Measurements from ENCODE around the gene CMSS1.

CMSS1 gene

DNA sequence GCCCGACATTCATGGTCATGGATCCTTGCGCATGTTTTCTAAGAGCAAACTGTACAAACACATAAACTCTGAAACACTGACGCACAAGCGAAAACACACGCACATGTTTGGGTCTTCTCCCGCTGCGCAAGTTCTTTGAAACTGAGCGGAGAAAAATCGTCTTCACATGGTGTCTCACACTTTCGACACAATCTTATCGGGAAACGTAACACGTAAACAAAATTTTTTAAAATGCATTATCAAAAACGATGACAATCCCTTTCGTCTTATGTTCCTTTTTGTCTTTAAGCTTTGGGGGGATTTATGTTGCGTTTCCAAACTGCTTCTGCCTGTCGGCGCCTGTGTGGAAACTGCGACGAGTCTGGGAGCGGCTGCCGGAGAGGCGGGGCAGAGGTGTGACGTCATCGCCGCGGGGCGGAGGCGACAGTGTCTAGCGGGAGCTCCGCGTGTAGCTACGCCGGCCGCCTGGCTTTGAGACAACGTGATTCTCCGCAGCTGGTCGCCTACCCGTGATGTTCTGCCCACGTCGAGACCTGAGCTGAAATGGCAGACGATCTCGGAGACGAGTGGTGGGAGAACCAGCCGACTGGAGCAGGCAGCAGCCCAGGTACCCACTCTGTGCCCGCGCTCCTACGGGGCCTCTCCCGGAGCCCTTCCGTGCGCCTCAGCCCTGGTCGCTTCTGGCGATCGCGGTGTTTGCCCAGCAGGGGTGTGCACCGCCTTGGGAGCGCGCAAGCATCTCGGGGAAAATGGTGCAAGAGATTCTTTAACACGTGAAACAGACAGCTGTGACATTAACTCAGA lies at the start of gene CMSS1:
CMSS1 (plus strand) TSS at position 426 of the 804 bp plus-strand sequence.
- TF ChIP-seq, protein P1, sequence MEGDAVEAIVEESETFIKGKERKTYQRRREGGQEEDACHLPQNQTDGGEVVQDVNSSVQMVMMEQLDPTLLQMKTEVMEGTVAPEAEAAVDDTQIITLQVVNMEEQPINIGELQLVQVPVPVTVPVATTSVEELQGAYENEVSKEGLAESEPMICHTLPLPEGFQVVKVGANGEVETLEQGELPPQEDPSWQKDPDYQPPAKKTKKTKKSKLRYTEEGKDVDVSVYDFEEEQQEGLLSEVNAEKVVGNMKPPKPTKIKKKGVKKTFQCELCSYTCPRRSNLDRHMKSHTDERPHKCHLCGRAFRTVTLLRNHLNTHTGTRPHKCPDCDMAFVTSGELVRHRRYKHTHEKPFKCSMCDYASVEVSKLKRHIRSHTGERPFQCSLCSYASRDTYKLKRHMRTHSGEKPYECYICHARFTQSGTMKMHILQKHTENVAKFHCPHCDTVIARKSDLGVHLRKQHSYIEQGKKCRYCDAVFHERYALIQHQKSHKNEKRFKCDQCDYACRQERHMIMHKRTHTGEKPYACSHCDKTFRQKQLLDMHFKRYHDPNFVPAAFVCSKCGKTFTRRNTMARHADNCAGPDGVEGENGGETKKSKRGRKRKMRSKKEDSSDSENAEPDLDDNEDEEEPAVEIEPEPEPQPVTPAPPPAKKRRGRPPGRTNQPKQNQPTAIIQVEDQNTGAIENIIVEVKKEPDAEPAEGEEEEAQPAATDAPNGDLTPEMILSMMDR (IDR thresholded peaks at IDR 0.05; ENCODE audit: insufficient read depth, low read depth, low read length, missing control alignments), result peak; percentile 23
- peak within 1 kb of the TSS; percentile 90 for H3K4me3 ChIP-seq (ENCODE audit: low read depth, low read length)
- DNase-seq (ENCODE audit: low read depth), result peak; percentile 97

DNA sequence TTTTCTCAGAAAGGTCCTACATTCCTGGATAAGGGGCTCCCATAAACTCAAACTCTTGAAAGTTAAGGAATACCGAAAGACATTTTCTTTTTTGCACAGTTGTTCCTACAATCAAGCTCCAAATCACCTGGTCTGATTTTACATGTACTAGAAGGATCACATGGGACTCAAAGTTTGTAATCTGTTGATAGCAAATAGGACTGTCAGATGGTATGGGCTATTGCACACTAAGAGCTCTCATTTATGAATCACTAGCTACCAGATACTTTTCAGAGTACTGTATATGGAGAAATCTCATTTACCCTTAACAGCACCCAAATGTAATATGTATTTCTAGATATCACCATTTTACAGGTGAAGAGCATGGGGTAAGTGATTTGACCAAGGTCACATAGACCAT lies 49.5 kb upstream of the CMSS1 start:
- TF ChIP-seq, protein P1 (IDR thresholded peaks at IDR 0.05; ENCODE audit: insufficient read depth, low read depth, low read length, missing control alignments), result no peak
- DNase-seq (ENCODE audit: low read depth), result no peak
- no peak overlapping the region for H3K4me3 ChIP-seq (ENCODE audit: low read depth, low read length)

DNA sequence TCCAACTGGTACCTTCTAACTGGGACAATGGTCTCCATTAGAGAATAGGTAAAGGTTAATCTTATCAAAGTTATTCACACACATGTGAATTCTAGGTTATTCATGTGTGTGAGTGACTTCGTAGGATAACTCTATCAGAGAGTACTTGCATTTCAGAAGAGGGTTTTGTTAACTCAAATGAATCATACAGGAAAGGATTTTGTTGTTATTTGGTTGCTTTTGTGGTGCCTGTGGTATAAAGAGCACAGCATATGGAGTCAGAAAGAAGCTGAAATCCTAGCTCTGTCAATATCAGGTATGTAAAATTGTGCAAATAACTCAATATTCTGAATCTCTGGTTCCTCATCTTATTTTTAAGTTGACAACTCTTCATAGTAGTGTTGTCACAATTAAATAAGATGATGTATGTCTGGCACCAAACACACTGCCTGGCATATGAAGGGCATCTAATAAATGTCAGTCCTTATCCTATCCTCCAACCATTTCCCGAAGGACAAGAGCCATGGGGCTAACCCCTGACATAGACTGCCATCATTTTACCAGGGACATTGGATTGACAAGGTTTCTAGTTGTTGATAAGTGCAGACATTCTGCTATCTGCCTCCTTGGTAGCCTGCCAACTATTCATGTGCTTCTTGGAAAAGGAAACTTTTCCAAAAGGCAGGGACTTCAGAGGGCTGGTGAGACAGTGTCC lies 48.7 kb upstream of the CMSS1 start:
- H3K4me3 ChIP-seq (ENCODE audit: low read depth, low read length), result no peak overlapping the region

DNA sequence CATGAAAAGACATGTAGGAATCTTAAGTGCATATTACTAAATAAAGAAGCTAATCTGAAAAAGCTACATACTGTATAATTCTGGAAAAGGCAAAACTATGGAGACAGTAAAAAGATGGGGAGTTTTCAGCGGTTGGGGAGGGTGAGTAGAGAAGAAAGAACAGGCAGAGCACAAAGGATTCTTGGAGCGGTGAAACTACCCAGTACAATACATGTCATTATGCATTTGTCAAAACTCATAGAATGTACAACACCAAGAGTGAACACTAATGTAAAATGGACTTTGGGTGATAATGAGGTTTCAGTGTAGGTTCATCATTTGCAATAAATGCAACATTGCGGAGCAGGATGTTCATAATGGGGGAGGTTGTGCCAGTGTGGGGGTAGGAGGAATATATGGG lies 45.5 kb upstream of the CMSS1 start:
- no peak overlapping the region for H3K4me3 ChIP-seq (ENCODE audit: low read depth, low read length)
- DNase-seq (ENCODE audit: low read depth), result no peak
- TF ChIP-seq, protein P1 (IDR thresholded peaks at IDR 0.05; ENCODE audit: insufficient read depth, low read depth, low read length, missing control alignments), result no peak

More for the DNA sequence above, 48.7 kb upstream of the CMSS1 start:
- DNase-seq (ENCODE audit: low read depth), result no peak
- TF ChIP-seq, protein P1 (IDR thresholded peaks at IDR 0.05; ENCODE audit: insufficient read depth, low read depth, low read length, missing control alignments), result no peak

DNA sequence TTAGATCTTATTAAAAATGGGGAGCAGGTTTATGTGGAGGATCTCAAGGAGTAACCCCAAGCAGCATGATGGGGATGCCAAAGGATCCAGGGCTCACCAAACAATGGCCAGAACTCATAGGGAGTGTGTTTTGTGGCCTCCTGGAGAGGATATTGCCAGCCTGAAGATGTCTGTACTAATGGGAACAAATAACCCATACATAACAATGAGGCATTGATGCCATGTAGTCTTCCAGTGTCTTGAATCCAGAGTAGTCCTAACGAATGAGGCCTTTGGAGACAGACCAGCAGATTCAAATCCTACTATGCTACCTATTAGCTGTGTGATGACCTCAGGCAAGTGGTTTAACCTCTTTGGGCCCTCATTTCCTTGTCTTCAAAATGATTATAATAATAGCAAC lies 45.0 kb upstream of the CMSS1 start:
- H3K4me3 ChIP-seq (ENCODE audit: low read depth, low read length), result no peak overlapping the region
- DNase-seq (ENCODE audit: low read depth), result no peak
- TF ChIP-seq, protein P1 (IDR thresholded peaks at IDR 0.05; ENCODE audit: insufficient read depth, low read depth, low read length, missing control alignments), result no peak

DNA sequence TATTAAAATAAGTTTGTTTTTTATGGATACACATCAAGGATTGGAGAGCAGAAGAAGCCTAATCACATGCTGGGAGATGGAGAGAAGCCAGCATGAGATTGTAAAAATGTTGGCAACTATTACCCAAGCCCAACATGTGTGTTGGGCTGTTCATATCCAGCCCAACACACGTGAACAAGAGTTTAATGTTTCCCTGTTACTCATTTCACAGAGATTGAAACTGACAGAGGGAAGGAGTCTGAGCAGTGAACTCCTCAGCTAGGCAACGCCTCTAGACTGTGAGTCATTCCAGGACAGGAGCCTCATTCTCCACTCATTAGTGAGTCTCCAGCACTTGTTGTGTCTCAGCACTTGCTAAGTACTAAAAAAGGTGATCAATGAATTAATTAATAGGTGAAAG lies 43.2 kb upstream of the CMSS1 start:
- DNase-seq (ENCODE audit: low read depth), result peak; percentile 73
- TF ChIP-seq, protein P1 (IDR thresholded peaks at IDR 0.05; ENCODE audit: insufficient read depth, low read depth, low read length, missing control alignments), result no peak

More for the DNA sequence above, 43.2 kb upstream of the CMSS1 start:
- no peak overlapping the region for H3K4me3 ChIP-seq (ENCODE audit: low read depth, low read length)

All from GM12865 (cell line).